Fibroblast of peridontal ligament (primary cell): Measurements from ENCODE around the gene RGR.

Source experiments
- DNase-seq: peaks from one replicate; pipeline ENCODE4 v3.0.0-alpha.2; 2010; ENCODE audit errors: extremely low read depth

RGR gene

DNA sequence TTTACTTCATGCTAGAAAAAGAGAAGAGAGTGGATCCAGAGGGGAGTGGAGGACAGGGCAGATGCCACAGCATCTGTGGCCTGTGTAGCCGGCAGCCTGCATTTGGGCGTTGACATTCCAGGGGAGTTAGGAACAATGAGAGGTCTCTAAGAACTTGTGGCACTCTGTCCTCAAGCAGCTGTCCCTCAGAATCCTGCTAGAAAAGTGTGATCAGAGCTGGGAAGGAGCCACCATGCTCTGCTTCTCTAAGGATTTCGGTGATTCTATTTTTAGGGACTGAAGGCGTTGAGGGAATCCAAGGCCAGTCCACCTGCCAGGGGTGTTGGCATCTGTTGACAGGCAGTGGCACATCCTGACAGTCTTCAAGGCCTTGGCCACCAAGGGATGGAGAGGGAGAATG is 27.1 kb upstream of the RGR start:
- DNase-seq, result no peak

DNA sequence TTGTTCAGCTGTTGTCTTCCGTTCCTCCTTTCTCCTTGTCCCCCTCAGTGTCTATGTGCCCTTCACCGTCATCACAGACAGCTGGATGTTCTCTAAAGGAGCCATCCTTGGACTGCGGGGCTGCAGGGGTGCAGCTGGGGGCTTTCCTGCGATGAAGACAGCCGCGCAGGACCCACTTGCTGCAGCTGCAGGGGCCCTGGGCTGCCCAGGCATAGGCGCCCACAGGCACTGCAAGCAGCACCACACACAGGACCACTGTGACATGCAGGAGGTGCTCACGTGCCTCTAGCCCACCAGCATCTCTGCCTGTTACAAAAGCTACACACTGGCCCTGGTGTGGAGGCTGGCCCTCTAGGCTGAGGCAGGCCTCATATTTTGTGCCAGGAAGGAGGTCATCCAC is 22.9 kb upstream of the RGR start:
- no peak for DNase-seq

DNA sequence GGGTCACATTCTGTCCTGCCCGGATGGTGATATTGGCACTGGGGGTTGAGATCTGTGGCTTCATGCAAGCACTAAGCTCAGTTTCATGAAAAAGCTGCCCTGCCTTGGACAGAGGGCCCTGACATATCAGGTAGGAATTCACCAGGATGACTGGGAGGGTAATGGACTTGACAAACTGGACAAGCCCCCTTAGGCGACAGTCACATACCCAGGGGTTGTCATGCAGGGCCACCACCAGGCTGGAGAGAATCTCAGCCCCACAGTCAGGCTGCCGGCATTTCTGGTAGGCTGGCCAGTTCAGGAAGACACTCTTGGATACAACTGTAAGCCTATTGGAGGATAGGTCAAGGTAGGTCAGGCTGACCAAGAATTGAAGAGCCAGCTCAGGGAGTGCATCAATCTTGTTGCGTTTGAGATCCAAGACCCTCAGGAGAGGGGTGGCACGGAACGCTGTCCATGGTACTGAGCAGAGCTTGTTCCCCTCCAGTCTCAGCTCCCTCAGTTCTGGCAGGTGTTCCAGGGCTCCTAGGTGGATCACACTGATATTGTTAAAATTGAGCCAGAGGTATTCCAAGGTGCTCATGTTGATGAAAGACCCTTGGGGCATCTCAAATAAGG is 20.3 kb upstream of the RGR start:
- DNase-seq, result no peak

- DNase-seq, result no peak
Measured at GRCh38 chr10:84225427-84226173, 19.3 kb upstream of the RGR start, which contains the start of gene LRIT2. LRIT2 (minus strand) TSS chr10:84225544; CDS start chr10:84225520, 24 bp downstream.

GRCh38 chr10:84226616-84227015 is 18.2 kb upstream of the RGR start:
- no peak for DNase-seq

DNA sequence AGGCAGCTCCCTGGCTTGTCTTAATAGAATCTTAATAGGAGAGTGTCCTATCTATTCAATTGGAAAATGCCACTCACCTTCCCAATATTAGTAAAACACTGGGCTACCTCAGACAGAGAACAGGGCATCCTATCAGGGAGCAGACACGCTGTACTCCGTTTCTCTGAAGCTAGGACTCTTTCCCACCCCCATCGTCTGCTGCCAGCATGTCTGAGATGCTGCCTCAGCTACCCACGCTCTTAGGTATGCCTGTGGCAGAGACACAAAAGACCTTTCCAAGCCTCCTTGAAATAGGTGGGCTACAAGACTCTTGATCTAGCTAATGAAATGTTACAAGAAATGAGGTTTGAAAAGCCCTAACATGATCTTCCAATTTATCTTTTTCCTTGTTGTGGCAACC is 17.0 kb upstream of the RGR start:
- DNase-seq, result no peak

DNA sequence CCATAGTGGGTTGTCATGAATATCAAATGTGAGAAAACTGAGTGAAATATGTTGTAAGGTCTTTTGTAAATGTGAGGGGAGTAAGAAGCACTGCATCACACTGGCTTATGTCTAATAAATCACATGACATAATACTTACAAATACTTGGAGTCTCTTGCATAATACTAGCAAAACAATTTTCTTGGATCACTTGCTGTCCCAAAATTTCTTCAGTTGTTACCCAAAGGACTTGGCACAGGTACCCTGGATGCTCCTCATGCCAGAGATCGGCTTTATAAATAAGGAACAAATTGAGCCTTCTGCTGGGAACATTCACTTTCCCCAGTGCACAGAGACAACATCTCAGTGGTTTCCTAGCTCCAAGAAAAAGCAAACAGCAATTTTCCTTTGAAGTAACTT is 14.5 kb upstream of the RGR start:
- DNase-seq, result no peak

DNA sequence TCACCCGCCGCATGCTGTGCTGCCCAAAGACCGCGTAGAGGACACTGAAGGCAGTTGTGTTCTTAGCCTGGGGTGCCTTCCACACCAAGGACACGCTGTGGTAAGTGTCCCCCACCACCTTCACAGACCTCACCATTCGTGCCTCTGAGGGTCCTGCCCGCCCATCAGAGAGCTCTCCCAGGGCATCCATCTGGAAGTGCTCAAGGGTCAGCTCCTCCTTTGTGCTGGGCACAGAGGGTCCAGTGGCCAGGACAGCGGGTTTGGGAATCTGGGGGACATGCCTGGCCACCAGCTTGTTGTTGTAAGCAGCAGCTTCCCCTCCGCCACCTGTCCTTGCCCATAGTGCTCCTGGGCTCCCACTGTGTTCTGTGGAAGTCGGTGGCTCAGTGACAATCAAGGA is 12.5 kb upstream of the RGR start:
- DNase-seq, result no peak

DNA sequence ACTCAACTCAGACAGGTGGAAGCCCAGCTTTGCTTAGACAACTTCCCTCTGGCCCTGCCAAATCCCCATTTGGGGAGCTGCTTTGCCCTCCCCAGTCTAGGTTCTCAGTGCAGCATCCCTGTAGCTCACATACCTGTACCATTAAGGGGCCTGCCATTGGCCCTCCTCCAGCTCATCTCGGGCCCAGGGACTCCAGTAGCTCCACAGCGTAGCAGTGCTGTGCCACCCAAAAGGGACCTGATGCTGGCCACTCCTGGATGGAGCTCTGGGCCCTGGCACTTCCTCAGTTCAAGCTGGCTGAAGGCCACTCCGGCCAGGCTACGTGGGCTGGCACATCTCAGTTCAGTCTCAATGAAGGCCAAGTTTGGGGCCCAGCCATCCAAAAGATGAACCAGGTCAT is 10.9 kb upstream of the RGR start:
- no peak for DNase-seq

GRCh38 chr10:84234479-84234878 is 10.4 kb upstream of the RGR start:
- DNase-seq, result no peak

- DNase-seq, result no peak
Measured at GRCh38 chr10:84235096-84235495, 9.8 kb upstream of the RGR start.

DNA sequence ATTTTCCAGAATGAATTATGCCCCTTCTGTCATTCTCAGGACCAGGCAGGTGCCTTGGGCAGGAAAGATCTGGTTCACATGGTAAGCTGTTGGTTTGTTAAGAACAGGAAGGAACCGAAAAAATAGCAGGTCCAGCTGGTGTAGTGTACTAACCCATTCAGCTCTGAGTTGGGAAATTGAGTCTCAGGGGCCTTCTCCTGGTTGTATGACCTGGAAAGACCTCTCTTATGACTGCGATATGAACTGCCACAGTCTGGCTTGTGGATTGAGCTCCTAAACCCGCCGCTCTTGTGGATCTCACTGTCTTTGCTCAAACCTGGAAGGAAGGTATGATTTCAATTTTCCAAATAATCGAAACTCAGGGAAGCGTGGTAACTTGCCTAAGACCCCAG is 8.1 kb upstream of the RGR start:
- DNase-seq, result no peak

DNA sequence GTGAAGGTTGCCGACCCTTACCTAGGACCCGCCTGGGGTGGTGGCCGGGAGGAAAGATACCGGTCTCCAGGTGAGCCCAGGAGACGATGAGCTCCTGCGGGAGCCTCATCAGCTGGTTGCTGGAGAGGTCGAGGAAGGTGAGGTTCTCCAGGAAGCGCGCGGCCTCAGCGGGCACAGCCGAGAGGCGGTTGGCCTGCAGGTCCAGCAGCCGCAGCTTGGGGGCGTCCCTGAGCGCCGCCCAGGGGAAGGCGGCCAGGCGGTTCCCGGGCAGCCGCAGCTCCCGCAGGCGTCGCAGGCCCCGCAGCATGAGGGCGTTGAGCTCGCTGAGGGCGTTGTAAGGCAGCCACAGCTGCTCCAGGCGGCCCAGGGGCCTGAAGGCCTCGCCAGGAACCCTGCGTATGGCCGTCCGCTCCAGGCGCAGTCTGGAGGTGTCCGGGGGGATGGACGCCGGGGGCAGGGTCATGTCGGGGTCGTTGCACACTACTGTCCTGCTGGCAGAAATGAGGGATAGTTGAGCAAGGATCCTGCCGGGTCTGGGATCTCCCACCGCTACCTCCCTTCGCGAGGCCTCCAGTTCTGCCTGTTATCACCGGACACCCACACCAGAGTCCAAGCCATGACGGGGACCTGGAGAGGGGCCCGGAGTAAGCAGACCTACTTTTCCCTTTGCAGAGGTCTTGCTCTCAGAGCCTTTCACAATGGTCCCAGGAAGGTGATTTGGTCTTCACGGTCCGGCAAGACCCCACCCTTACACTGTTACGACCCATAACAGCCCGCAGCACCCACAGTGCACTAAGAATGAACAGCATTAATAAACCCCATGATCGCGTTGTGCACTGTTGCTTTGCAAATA is 7.4 kb upstream of the RGR start:
- no peak for DNase-seq

GRCh38 chr10:84238909-84239308 is 5.9 kb upstream of the RGR start:
- no peak for DNase-seq

- no peak for DNase-seq
Measured at GRCh38 chr10:84241185-84241790, 3.6 kb upstream of the RGR start, which contains the start of gene LRIT1. LRIT1 (minus strand) TSS chr10:84241546; CDS start chr10:84241439, 107 bp downstream.

GRCh38 chr10:84243759-84244158 is 1.1 kb upstream of the RGR start:
- no peak for DNase-seq

DNA sequence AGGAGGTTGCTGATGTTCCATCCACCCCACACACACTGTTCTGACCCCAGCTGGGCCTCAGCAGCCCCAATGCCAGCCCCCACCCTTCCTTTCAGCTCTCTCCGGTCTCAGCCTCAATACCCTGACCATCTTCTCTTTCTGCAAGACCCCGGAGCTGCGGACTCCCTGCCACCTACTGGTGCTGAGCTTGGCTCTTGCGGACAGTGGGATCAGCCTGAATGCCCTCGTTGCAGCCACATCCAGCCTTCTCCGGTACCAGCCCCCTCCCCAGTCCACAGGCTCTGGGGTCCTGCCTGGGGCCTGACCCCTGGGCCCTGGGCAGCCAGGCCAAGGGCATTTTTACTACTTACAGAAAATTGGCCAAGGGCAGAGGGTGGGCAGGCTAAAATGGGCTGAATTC is 2.6 kb downstream of the RGR start:
- DNase-seq, result no peak

DNA sequence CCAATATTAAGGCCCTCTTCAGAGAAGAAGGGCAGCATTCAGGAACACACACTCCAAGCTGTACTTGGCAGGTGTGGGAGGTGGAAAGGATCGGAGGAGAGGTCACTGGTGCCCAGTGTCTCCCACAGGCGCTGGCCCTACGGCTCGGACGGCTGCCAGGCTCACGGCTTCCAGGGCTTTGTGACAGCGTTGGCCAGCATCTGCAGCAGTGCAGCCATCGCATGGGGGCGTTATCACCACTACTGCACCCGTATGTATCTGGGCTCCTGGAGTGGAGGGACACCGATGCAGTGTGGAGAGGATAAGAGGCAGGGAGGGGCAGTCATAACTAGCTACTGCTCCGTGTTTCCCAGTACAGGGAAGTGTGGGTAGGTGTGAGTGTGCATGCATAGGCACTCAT is 3.9 kb downstream of the RGR start:
- no peak for DNase-seq

- no peak for DNase-seq
Measured at GRCh38 chr10:84254552-84255478, 10.0 kb downstream of the RGR start.

DNA sequence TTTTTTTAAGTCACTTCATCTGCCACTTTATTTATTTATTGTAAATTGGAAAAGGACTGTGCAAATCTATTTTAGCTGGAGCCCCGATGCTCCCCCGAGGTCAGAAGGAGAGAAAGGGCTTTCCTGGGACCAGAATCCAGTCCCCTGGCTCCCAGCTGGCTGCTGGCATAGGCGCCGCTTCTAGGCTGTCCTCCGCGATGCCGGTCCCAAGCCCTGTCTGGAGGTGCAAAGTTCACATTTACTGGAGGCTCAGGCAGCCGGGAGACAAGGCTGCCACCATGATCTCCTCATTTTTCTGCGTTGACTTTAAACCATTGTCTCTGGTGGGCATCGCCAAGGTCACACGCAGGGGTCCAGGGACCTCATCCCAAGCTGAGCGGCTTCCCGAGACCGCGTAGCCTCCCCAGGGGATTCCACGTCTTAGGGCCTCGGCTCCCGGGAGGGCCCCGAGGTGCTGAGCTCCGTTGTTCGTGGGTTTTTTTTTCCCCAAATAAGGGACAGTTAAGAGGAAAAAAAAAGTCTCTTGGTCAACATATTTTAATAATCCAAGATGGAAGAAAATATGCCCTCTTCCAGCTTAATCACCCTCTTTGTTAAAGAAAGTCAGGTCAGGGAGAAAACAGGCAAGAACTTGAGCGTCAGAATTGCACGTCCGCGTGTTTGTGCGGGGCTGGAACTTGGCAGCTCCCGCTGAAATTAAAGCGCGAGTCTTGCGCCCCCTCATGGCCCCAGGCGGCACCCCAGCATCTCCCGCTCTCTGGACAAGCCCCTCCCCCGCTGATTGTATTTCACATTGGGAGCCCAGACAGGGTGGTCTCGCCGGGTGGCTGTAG is 11.9 kb downstream of the RGR start:
- peak; percentile 25 for DNase-seq
